HG02943 (cell line): Measurements from ENCODE around the gene CNOT2.

Experiments
- ATAC-seq: cut with Tn5 transposase; IDR thresholded peaks from one replicate; pipeline ENCODE4 v1.9.1; 2021; ENCODE audit warnings: mild to moderate bottlenecking, low read depth, moderate library complexity; ENCODE audit not compliant: unreplicated experiment

The CNOT2 gene

GRCh38 chr12:70402597-70402996, 159.4 kb downstream of the CNOT2 start:
- no peak for ATAC-seq

GRCh38 chr12:70403826-70404225, 160.6 kb downstream of the CNOT2 start:
- no peak for ATAC-seq
